HS-27A (cell line): ENCODE results near the gene CBX6.

Experiments
- DNase-seq: peaks from one replicate; pipeline ENCODE4 v3.0.0-alpha.2; 2012; ENCODE audit warnings: low read depth, missing footprints

Gene CBX6

GRCh38 chr22:38819387-38819940, 52.6 kb downstream of the CBX6 start:
- DNase-seq: no peak

GRCh38 chr22:38817196-38817595, 54.8 kb downstream of the CBX6 start:
- DNase-seq: no peak

- no peak for DNase-seq
These were observed 56.2 kb downstream of the CBX6 start for GRCh38 chr22:38815842-38816241.
